Fibroblast of lung (primary cell): Measurements from ENCODE around the gene LCN10. TPM values are rescaled to one million over a fixed set of nuclear protein-coding genes. Genes with fewer than 3 reads are reported as not detected.

Experiments used
- DNase-seq, 2 donors: peaks; one replicate each; pipeline versions ENCODE4 v3.0.0 to v3.0.0-alpha.2; 2010; ENCODE audit warnings: low read depth in 2 of 2
- H2AFZ ChIP-seq: 2 replicates; pipeline ENCODE4 v1.5.1; 2012; ENCODE audit warnings: low read length, control low read depth, inconsistent platforms
- H3K27ac ChIP-seq: 2 replicates; pipeline ENCODE4 v1.5.1; 2011; ENCODE audit warnings: low read length, control low read depth; ENCODE audit not compliant: insufficient read depth
- H3K27me3 ChIP-seq: 2 replicates; pipeline ENCODE4 v1.5.1; 2011; ENCODE audit warnings: mild to moderate bottlenecking, low read length; ENCODE audit not compliant: control insufficient read depth, insufficient read depth
- H3K36me3 ChIP-seq: 2 replicates; pipeline ENCODE4 v1.5.1; 2011; ENCODE audit warnings: low read length; ENCODE audit not compliant: control insufficient read depth, insufficient read depth
- H3K4me1 ChIP-seq: 2 replicates; pipeline ENCODE4 v1.5.1; 2011; ENCODE audit warnings: low read length; ENCODE audit not compliant: control insufficient read depth, insufficient read depth; ENCODE audit errors: extremely low read depth
- H3K4me2 ChIP-seq: 2 replicates; pipeline ENCODE4 v1.5.1; 2011; ENCODE audit warnings: low read length, control low read depth; ENCODE audit not compliant: insufficient read depth; ENCODE audit errors: extremely low read depth
- H3K4me3 ChIP-seq, 4 experiments: fragments of 200-600 bp in 1 of 4; sonication (generic) in 1 of 4; replicated peaks in 1 of 4; 2 replicates each; pipeline ENCODE4 v1.5.1; 2011 to 2016; ENCODE audit warnings: low read length in 4 of 4, low read depth in 3 of 4, mild to moderate bottlenecking in 3 of 4, control low read depth in 2 of 4, inconsistent platforms in 1 of 4, mixed read lengths in 1 of 4; ENCODE audit not compliant: insufficient read depth in 1 of 4; ENCODE audit errors: control extremely low read depth in 1 of 4
- H3K79me2 ChIP-seq: 2 replicates; pipeline ENCODE4 v1.5.1; 2012; ENCODE audit warnings: mild to moderate bottlenecking, low read length, inconsistent platforms; ENCODE audit not compliant: control insufficient read depth, insufficient read depth
- H3K9ac ChIP-seq: 2 replicates; pipeline ENCODE4 v1.5.1; 2011; ENCODE audit warnings: mild to moderate bottlenecking, low read length, control low read depth; ENCODE audit not compliant: insufficient read depth
- H3K9me3 ChIP-seq: 2 replicates; pipeline ENCODE4 v1.5.1; 2012; ENCODE audit warnings: low read depth, low read length; ENCODE audit not compliant: control insufficient read depth, insufficient read depth
- H4K20me1 ChIP-seq: 2 replicates; pipeline ENCODE4 v1.5.1; 2011; ENCODE audit warnings: low read length; ENCODE audit not compliant: control insufficient read depth, insufficient read depth; ENCODE audit errors: extremely low read depth
- EZH2 ChIP-seq: IDR thresholded peaks from 2 replicates; pipeline ENCODE4 v1.5.1; 2012; ENCODE audit warnings: low read length, control low read depth, mild to moderate bottlenecking; ENCODE audit errors: missing control alignments
- polyA plus RNA-seq, 2 donors: library from polyadenylated mRNA; depleted of rRNA in 1 of 2; stranded (reverse) in 1 of 2; unstranded in 1 of 2; fragments of >200 nt; gene quantifications; 2 replicates each; pipeline ENCODE4 v1.2.1, GENCODE V29; 2011 to 2012; ENCODE audit warnings: missing spikeins in 1 of 2
- total RNA-seq: library from RNA; depleted of rRNA; stranded (reverse); fragments of >200 nt; gene quantifications from 2 replicates; pipeline ENCODE4 v1.2.1, GENCODE V29; 2014
- TF ChIP-seq, protein P1 (sequence below), 2 donors: IDR thresholded peaks in 1 of 2; conservative IDR thresholded peaks in 1 of 2; 1 replicate in 1 of 2; 2 replicates in 1 of 2; pipeline ENCODE4 v1.5.1; 2011 to 2012; ENCODE audit warnings: low read length in 2 of 2, control low read depth in 1 of 2, inconsistent platforms in 1 of 2, low read depth in 1 of 2, mild to moderate bottlenecking in 1 of 2

The LCN10 gene
- total and polyA plus RNA-seq, 2 donors (not counting 1 experiment from before 2014, with no cell fraction given) = not detected

DNA sequence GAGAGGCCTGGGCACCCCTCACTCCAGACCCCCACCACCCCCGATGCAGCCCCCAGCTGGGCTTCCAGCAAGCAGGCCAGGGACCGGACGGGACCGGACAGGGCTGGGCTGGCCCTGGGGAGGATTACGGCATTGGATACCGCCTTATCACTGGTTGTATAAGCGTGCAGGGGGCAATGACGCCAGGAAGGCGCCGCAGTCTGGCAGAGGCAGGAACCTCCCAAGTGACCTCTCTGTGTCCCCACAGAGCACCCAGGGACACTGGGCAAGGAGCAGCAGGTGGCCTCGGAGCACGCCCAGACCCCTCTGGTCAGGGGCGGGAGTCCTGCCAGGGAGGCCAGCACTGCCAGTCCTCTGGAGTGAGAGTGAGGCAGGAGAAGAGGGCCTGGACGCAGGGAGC, 22.3 kb upstream of the LCN10 start:
- H3K4me2 ChIP-seq = no peak overlapping the region
- DNase-seq = no peak
- no peaks in the 10 kb centered on the region for H3K36me3 ChIP-seq
- H3K27ac ChIP-seq = no peak overlapping the region
- peaks cover 8% of the 10 kb centered on the region for H3K27me3 ChIP-seq
- no peaks in the 10 kb centered on the region for H3K9me3 ChIP-seq
- TF ChIP-seq EZH2 = no peak
- TF ChIP-seq, protein P1, sequence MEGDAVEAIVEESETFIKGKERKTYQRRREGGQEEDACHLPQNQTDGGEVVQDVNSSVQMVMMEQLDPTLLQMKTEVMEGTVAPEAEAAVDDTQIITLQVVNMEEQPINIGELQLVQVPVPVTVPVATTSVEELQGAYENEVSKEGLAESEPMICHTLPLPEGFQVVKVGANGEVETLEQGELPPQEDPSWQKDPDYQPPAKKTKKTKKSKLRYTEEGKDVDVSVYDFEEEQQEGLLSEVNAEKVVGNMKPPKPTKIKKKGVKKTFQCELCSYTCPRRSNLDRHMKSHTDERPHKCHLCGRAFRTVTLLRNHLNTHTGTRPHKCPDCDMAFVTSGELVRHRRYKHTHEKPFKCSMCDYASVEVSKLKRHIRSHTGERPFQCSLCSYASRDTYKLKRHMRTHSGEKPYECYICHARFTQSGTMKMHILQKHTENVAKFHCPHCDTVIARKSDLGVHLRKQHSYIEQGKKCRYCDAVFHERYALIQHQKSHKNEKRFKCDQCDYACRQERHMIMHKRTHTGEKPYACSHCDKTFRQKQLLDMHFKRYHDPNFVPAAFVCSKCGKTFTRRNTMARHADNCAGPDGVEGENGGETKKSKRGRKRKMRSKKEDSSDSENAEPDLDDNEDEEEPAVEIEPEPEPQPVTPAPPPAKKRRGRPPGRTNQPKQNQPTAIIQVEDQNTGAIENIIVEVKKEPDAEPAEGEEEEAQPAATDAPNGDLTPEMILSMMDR (conservative IDR thresholded peaks at IDR 0.05 in 1 of 2, IDR thresholded peaks at IDR 0.05 in 1 of 2; ENCODE audit: low read depth in 1 of 2, low read length in 2 of 2) = no peak
- H2AFZ ChIP-seq = no peak overlapping the region
- H3K79me2 ChIP-seq = no peaks in the 10 kb centered on the region
- H3K4me1 ChIP-seq = no peaks in the 10 kb centered on the region
- H4K20me1 ChIP-seq = no peaks in the 10 kb centered on the region
- H3K4me3 ChIP-seq = no peak overlapping the region
- H3K9ac ChIP-seq = no peak overlapping the region

DNA sequence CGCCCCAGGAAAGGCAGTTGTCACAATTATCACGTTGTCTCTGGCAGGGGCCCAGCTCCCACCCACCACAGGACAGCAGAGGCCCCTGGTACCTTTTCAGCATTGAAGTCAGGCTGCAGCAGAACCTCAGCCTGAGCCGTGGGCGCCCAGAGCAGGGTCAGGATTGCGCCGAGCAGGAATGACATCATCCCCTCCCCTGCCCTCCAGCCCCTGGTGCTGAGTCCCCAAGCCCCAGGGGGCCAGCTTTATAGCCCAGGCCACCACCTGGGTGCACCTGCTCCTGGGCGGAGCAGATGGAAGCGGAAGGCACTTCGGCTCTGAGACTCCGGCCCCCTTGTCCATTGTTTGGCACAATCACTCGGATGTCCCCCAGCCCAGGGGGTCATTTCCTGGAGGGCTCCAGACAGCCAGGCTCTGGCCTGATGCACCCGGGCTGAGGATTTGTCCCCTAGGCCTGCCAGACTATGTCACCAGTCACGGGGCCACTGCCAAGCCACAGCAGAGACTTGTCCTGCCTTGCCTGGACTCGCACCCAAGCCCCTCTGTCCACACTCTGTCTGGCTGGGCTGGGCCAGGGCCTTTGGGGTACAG, 21.7 kb upstream of the LCN10 start, which contains the start of gene LCN15:
Gene LCN15 (minus strand): TSS at position 218 of the 591 bp plus-strand sequence. CDS start 30 bp downstream, at position 188.
- no peak for DNase-seq
- Histone ChIP-seq H3K4me1 (no peaks in the 10 kb centered on the region), H2AFZ (no peak within 1 kb of the TSS), H3K4me3 (no peak within 1 kb of the TSS), H3K27ac (no peak within 1 kb of the TSS), H3K79me2 (no peaks in the 10 kb centered on the region), H3K36me3 (no peaks in the 10 kb centered on the region), H3K27me3 (peaks cover 8% of the 10 kb centered on the region), H4K20me1 (no peaks in the 10 kb centered on the region), H3K4me2 (no peak within 1 kb of the TSS), H3K9me3 (no peaks in the 10 kb centered on the region), H3K9ac (no peak within 1 kb of the TSS)
- TF ChIP-seq EZH2 = no peak
- TF ChIP-seq, protein P1 (conservative IDR thresholded peaks at IDR 0.05 in 1 of 2, IDR thresholded peaks at IDR 0.05 in 1 of 2; ENCODE audit: low read depth in 1 of 2, low read length in 2 of 2) = no peak

DNA sequence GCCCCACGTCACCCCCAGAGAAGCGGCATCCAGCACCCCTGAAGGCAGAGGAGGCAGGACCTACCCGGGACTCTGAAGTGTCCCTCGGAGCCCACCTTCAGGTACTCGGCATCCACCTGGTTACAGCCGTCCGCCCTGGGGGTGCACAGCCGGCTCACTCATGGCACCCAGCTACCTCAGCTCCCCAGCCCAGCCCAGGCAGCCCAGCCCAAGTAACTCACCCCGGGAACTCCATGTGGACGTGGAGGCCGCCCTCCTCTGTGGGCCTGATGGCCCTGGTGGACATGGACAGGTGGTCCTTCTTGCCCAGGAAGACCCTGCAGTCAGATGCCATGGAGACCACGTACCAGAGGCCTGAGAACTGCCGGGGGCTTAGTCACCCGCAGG, 20.9 kb upstream of the LCN10 start:
- H3K27ac ChIP-seq = no peak overlapping the region
- peaks cover 8% of the 10 kb centered on the region for H3K27me3 ChIP-seq
- H3K79me2 ChIP-seq = no peaks in the 10 kb centered on the region
- TF ChIP-seq, protein P1 (conservative IDR thresholded peaks at IDR 0.05 in 1 of 2, IDR thresholded peaks at IDR 0.05 in 1 of 2; ENCODE audit: low read depth in 1 of 2, low read length in 2 of 2) = no peak
- TF ChIP-seq EZH2 = no peak
- no peak overlapping the region for H3K9ac ChIP-seq
- H3K9me3 ChIP-seq = no peaks in the 10 kb centered on the region
- H3K4me2 ChIP-seq = no peak overlapping the region
- H3K36me3 ChIP-seq = no peaks in the 10 kb centered on the region
- no peaks in the 10 kb centered on the region for H4K20me1 ChIP-seq
- H2AFZ ChIP-seq = no peak overlapping the region
- no peak overlapping the region for H3K4me3 ChIP-seq
- no peaks in the 10 kb centered on the region for H3K4me1 ChIP-seq
- DNase-seq = no peak
